ENCODE data around the gene ZBTB3. TPM values are rescaled to one million over a fixed set of nuclear protein-coding genes. Genes with fewer than 3 reads are reported as not detected.

The ZBTB3 gene
- total and polyA plus RNA-seq, 5 donors from 2014 or later = 4.8 to 8.5 (median 6.1) TPM

- H3K4me1 Mint-ChIP-seq = peaks cover 34 to 74% (median 54%) of the 10 kb centered on the region in 4 donors
- H3K9me3 ChIP-seq (ENCODE audit: control insufficient read depth in 2 of 2, low read length in 2 of 2) = no peaks in the 10 kb centered on the region
- no peaks in the 10 kb centered on the region for H3K27me3 Mint-ChIP-seq
- peak overlapping the region; percentile 31 for H3K27ac ChIP-seq (ENCODE audit: insufficient read depth, low read length, poor library complexity, severe bottlenecking)
- peak overlapping the region in 2 of 3 donors; percentile 46 to 80 for H3K27ac Mint-ChIP-seq
- H3K9me3 Mint-ChIP-seq = no peaks in the 10 kb centered on the region
- H3K36me3 Mint-ChIP-seq = peaks cover 51% of the 10 kb centered on the region
- H3K27me3 ChIP-seq (ENCODE audit: control insufficient read depth, insufficient read depth, low read length) = no peaks in the 10 kb centered on the region
- ATAC-seq (ENCODE audit: low read depth in 2 of 2) (no peak), DNase-seq (no peak)
- peak overlapping the region in 2 of 4 donors; percentile 16 to 81 for H3K4me3 Mint-ChIP-seq
- H3K4me3 ChIP-seq (ENCODE audit: low read depth, low read length) = no peak overlapping the region
- H3K4me1 ChIP-seq (ENCODE audit: control insufficient read depth, insufficient read depth, low read length, poor library complexity, severe bottlenecking) = peaks cover 37% of the 10 kb centered on the region
- peaks cover 71% of the 10 kb centered on the region for H3K36me3 ChIP-seq (ENCODE audit: control insufficient read depth, insufficient read depth, low read length)
Measured at GRCh38 chr11:62721994-62722393, 32.0 kb downstream of the ZBTB3 start.

DNA sequence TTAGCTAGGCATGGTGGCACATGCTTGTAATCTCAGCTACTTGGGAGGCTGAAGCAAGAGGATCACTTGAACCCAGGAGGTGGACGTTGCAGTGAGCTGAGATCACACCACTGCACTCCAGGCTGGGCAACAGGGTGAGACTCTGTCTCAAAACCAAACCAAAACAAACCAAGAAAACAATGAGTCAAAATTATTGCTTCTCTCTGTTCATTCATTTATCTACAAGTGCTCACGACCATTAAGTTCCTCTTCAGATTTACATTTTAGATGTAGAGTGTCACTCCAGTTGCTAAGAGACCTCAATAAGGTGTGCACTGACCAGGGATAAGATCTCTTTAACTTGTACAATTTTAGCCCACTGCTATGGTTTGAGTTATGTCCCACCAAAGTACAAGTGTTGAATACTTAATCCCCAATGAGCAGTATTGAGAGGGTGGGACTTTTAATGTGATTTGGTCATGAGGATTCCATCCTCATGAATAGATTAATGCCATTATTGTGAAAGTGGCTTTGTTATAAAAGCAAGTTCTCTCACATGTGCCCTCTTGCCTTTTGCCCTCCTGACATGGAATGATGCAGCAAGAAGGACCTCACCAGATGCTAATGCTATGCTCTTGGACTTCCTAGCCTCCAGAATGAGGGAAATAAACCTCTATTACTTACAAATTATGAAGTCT, 34.5 kb downstream of the ZBTB3 start:
- Mint-ChIP-seq H3K36me3 (peaks cover 61% of the 10 kb centered on the region), H3K27me3 (no peaks in the 10 kb centered on the region), H3K4me1 (peaks cover 23 to 75% (median 45%) of the 10 kb centered on the region in 4 donors), H3K4me3 (peak overlapping the region in 3 of 4 donors; percentile 14 to 43 (median 38)), H3K9me3 (peaks cover 0 to 1% (median 0%) of the 10 kb centered on the region in 7 donors), H3K27ac (peak overlapping the region in 2 of 3 donors; percentile 12 to 61)
- H3K4me3 ChIP-seq (ENCODE audit: low read depth, low read length) = no peak overlapping the region
- ATAC-seq (ENCODE audit: low read depth in 2 of 2) (no peak), DNase-seq (no peak)
- peaks cover 17% of the 10 kb centered on the region for H3K4me1 ChIP-seq (ENCODE audit: control insufficient read depth, insufficient read depth, low read length, poor library complexity, severe bottlenecking)
- no peaks in the 10 kb centered on the region for H3K27me3 ChIP-seq (ENCODE audit: control insufficient read depth, insufficient read depth, low read length)
- H3K9me3 ChIP-seq (ENCODE audit: control insufficient read depth in 2 of 2, low read length in 2 of 2) = no peaks in the 10 kb centered on the region
- no peak overlapping the region for H3K27ac ChIP-seq (ENCODE audit: insufficient read depth, low read length, poor library complexity, severe bottlenecking)
- H3K36me3 ChIP-seq (ENCODE audit: control insufficient read depth, insufficient read depth, low read length) = peaks cover 96% of the 10 kb centered on the region

- Histone ChIP-seq H3K36me3 (ENCODE audit: control insufficient read depth, insufficient read depth, low read length) (peaks cover 91% of the 10 kb centered on the region), H3K4me3 (ENCODE audit: low read depth, low read length) (no peak overlapping the region), H3K9me3 (ENCODE audit: control insufficient read depth in 2 of 2, low read length in 2 of 2) (no peaks in the 10 kb centered on the region), H3K4me1 (ENCODE audit: control insufficient read depth, insufficient read depth, low read length, poor library complexity, severe bottlenecking) (peaks cover 20% of the 10 kb centered on the region), H3K27me3 (ENCODE audit: control insufficient read depth, insufficient read depth, low read length) (no peaks in the 10 kb centered on the region), H3K27ac (ENCODE audit: insufficient read depth, low read length, poor library complexity, severe bottlenecking) (no peak overlapping the region)
- ATAC-seq (ENCODE audit: low read depth in 2 of 2) (no peak), DNase-seq (no peak)
- Mint-ChIP-seq H3K9me3 (peaks cover 0 to 1% (median 0%) of the 10 kb centered on the region in 7 donors), H3K4me3 (peak overlapping the region in 1 of 4 donors; percentile 6), H3K4me1 (peaks cover 21 to 74% (median 46%) of the 10 kb centered on the region in 4 donors), H3K36me3 (peaks cover 49% of the 10 kb centered on the region), H3K27me3 (no peaks in the 10 kb centered on the region), H3K27ac (peak overlapping the region in 2 of 3 donors; percentile 32 to 56)
Measured at GRCh38 chr11:62716816-62717215, 37.1 kb downstream of the ZBTB3 start.

DNA sequence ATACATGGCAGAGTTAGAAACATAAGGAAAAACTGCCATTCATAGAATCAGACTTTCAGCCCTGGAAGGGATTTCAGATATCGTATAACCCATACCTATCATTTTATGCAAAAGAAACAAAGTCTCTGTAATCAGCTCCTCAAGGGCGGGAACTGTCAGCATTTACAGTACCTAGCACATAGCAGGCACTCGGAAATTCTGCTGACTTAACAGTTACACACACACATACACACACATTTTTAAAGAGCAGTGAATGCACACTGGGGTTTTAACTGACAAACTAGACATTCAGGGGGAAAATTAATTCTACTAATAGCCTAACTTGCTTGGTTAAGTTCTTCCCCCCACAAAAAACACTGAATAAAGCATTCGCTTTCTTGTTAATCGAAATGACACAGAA, 37.8 kb downstream of the ZBTB3 start:
- no peak for DNase-seq
- peaks cover 20% of the 10 kb centered on the region for H3K4me1 ChIP-seq (ENCODE audit: control insufficient read depth, insufficient read depth, low read length, poor library complexity, severe bottlenecking)
- H3K27ac ChIP-seq (ENCODE audit: insufficient read depth, low read length, poor library complexity, severe bottlenecking) = peak overlapping the region; percentile 15
- H3K27ac Mint-ChIP-seq = peak overlapping the region in 2 of 3 donors; percentile 25 to 60
- H3K9me3 Mint-ChIP-seq = peaks cover 0 to 1% (median 0%) of the 10 kb centered on the region in 7 donors
- H3K27me3 ChIP-seq (ENCODE audit: control insufficient read depth, insufficient read depth, low read length) = no peaks in the 10 kb centered on the region
- no peaks in the 10 kb centered on the region for H3K27me3 Mint-ChIP-seq
- H3K4me3 Mint-ChIP-seq = no peak overlapping the region
- ATAC-seq (ENCODE audit: low read depth in 2 of 2) = no peak
- H3K9me3 ChIP-seq (ENCODE audit: control insufficient read depth in 2 of 2, low read length in 2 of 2) = no peaks in the 10 kb centered on the region
- H3K36me3 ChIP-seq (ENCODE audit: control insufficient read depth, insufficient read depth, low read length) = peaks cover 89% of the 10 kb centered on the region
- peaks cover 43% of the 10 kb centered on the region for H3K36me3 Mint-ChIP-seq
- peaks cover 20 to 69% (median 44%) of the 10 kb centered on the region in 4 donors for H3K4me1 Mint-ChIP-seq
- H3K4me3 ChIP-seq (ENCODE audit: low read depth, low read length) = no peak overlapping the region

DNA sequence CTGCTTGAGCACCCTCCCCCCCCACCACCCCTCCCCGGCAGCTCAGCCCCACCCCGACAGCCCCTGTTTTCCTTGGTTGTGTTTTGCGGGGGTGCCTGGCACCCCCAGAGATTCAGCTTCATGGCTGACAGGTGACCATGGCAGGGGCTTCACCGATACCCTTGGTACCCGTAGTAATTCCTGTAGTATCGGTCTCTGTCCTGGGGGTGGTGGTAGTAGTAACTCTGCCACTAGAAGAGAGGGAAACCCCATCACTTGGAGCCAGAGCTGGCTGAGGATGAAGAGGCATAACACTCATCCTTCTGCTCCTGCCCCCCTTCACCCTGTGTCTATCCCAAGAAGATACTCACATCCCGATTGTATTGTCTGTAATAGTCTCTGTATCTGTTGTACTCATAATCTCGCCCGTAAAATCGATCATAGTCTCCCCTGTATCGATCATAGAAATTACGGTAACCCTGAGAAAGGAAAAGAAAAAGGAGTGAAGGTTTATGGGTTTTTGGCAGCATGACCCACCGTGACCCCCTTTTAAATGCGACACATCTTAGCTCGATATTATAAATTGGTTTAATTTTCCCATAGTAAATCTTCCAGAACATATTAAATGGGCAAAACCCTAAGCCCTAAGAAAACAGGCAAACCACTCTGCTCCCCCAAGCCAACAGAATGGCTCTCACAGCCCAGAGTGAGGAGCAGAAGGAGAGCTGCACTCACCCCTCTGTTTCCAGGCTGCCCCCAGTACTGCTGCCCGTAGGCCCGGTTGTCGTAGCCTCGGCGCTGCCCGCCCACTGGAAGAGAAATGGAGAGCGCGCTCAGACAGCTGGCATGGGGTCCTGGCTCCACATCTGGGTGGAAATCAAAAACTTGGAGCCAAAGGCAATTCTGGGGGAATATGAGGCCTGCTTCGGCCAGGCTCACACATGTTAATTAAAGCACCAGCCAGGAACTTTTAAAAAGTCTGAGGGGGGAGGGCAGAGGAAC, 38.5 kb downstream of the ZBTB3 start:
- no peak for DNase-seq
- H3K27me3 Mint-ChIP-seq = no peaks in the 10 kb centered on the region
- ATAC-seq (ENCODE audit: low read depth in 2 of 2) = no peak
- Histone ChIP-seq H3K9me3 (ENCODE audit: control insufficient read depth in 2 of 2, low read length in 2 of 2) (no peaks in the 10 kb centered on the region), H3K4me3 (ENCODE audit: low read depth, low read length) (no peak overlapping the region), H3K36me3 (ENCODE audit: control insufficient read depth, insufficient read depth, low read length) (peaks cover 83% of the 10 kb centered on the region), H3K27me3 (ENCODE audit: control insufficient read depth, insufficient read depth, low read length) (no peaks in the 10 kb centered on the region), H3K27ac (ENCODE audit: insufficient read depth, low read length, poor library complexity, severe bottlenecking) (peak overlapping the region; percentile 15), H3K4me1 (ENCODE audit: control insufficient read depth, insufficient read depth, low read length, poor library complexity, severe bottlenecking) (peaks cover 23% of the 10 kb centered on the region)
- H3K27ac Mint-ChIP-seq = peak overlapping the region in 2 of 3 donors; percentile 25 to 82
- no peak overlapping the region for H3K4me3 Mint-ChIP-seq
- H3K4me1 Mint-ChIP-seq = peaks cover 15 to 68% (median 42%) of the 10 kb centered on the region in 4 donors
- peaks cover 39% of the 10 kb centered on the region for H3K36me3 Mint-ChIP-seq
- peaks cover 0 to 1% (median 0%) of the 10 kb centered on the region in 7 donors for H3K9me3 Mint-ChIP-seq

DNA sequence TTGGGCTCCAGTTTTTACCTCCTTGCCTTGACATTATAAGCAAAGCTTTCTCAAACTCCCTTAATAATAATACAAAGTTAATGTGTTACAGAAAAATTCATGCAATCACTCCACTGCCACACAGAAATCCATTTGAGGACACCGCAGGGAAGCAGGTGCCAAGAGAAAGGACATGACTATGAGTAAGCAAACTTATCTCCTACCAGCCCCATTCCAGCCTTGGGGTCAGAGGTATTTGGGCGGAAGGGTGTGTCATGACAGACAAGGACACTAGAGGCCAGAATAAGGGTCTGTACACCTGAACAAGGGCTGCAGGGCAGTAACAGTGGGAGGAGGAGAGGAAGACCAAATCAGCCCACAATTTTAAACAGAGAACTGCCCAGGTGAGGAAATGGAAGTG, 40.6 kb downstream of the ZBTB3 start:
- DNase-seq (no peak), ATAC-seq (ENCODE audit: low read depth in 2 of 2) (no peak)
- no peaks in the 10 kb centered on the region for H3K27me3 Mint-ChIP-seq
- peaks cover 30% of the 10 kb centered on the region for H3K36me3 Mint-ChIP-seq
- Histone ChIP-seq H3K27me3 (ENCODE audit: control insufficient read depth, insufficient read depth, low read length) (no peaks in the 10 kb centered on the region), H3K9me3 (ENCODE audit: control insufficient read depth in 2 of 2, low read length in 2 of 2) (no peaks in the 10 kb centered on the region), H3K36me3 (ENCODE audit: control insufficient read depth, insufficient read depth, low read length) (peaks cover 63% of the 10 kb centered on the region), H3K4me1 (ENCODE audit: control insufficient read depth, insufficient read depth, low read length, poor library complexity, severe bottlenecking) (peaks cover 35% of the 10 kb centered on the region), H3K27ac (ENCODE audit: insufficient read depth, low read length, poor library complexity, severe bottlenecking) (peak overlapping the region; percentile 50), H3K4me3 (ENCODE audit: low read depth, low read length) (peak overlapping the region; percentile 27)
- H3K9me3 Mint-ChIP-seq = peaks cover 0 to 1% (median 0%) of the 10 kb centered on the region in 7 donors
- peak overlapping the region; percentile 82 to 87 (median 82) for H3K27ac Mint-ChIP-seq
- peak overlapping the region in 1 of 4 donors; percentile 63 for H3K4me3 Mint-ChIP-seq
- peaks cover 15 to 76% (median 42%) of the 10 kb centered on the region in 4 donors for H3K4me1 Mint-ChIP-seq

GRCh38 chr11:62712861-62713260, 41.1 kb downstream of the ZBTB3 start:
- no peak for ATAC-seq (ENCODE audit: low read depth in 2 of 2)
- H3K27me3 Mint-ChIP-seq = no peaks in the 10 kb centered on the region
- H3K4me1 Mint-ChIP-seq = peaks cover 11 to 76% (median 40%) of the 10 kb centered on the region in 4 donors
- Histone ChIP-seq H3K4me3 (ENCODE audit: low read depth, low read length) (peak overlapping the region; percentile 27), H3K9me3 (ENCODE audit: control insufficient read depth in 2 of 2, low read length in 2 of 2) (no peaks in the 10 kb centered on the region), H3K36me3 (ENCODE audit: control insufficient read depth, insufficient read depth, low read length) (peaks cover 59% of the 10 kb centered on the region), H3K27ac (ENCODE audit: insufficient read depth, low read length, poor library complexity, severe bottlenecking) (peak overlapping the region; percentile 50), H3K27me3 (ENCODE audit: control insufficient read depth, insufficient read depth, low read length) (no peaks in the 10 kb centered on the region), H3K4me1 (ENCODE audit: control insufficient read depth, insufficient read depth, low read length, poor library complexity, severe bottlenecking) (peaks cover 40% of the 10 kb centered on the region)
- peaks cover 26% of the 10 kb centered on the region for H3K36me3 Mint-ChIP-seq
- peaks cover 0 to 1% (median 0%) of the 10 kb centered on the region in 7 donors for H3K9me3 Mint-ChIP-seq
- peak overlapping the region; percentile 82 to 87 (median 82) for H3K27ac Mint-ChIP-seq
- DNase-seq = peak in 1 of 3 donors; percentile 74
- peak overlapping the region; percentile 4 to 70 (median 65) for H3K4me3 Mint-ChIP-seq

Data from CD4-positive, CD25-positive, alpha-beta regulatory T cell (primary cell).